ENCODE results near the gene GDPD3. TPM values are rescaled to one million over a fixed set of nuclear protein-coding genes. Genes with fewer than 3 reads are reported as not detected.

Gene GDPD3
- total and polyA plus RNA-seq, 8 donors, result 0.41 to 7.4 (median 1.6) TPM

GRCh38 chr16:30084816-30085159, 28.5 kb downstream of the GDPD3 start:
- no peak overlapping the region for H3K4me3 ChIP-seq
- DNase-seq (peak in 3 of 6 donors; percentile 18 to 60 (median 46)), FAIRE-seq (no peak), ATAC-seq (peak in 2 of 4 donors; percentile 9 to 20)
- H3K36me3 ChIP-seq, result peaks cover 4 to 27% (median 10%) of the 10 kb centered on the region in 3 donors
- peaks cover 0 to 7% (median 5%) of the 10 kb centered on the region in 3 donors for H3K4me1 ChIP-seq
- 77 to 85% methylated on average over 17 of the region's 17 CpGs for WGBS, 2 donors
- H3K27me3 ChIP-seq, result no peaks in the 10 kb centered on the region
- H3K9me3 ChIP-seq, result no peaks in the 10 kb centered on the region
- no peak for TF ChIP-seq CTCF (IDR thresholded peaks at IDR 0.05)
- H3K27ac ChIP-seq, result no peak overlapping the region
- intact Hi-C loops (cut with DNase I), result no loop called here

DNA sequence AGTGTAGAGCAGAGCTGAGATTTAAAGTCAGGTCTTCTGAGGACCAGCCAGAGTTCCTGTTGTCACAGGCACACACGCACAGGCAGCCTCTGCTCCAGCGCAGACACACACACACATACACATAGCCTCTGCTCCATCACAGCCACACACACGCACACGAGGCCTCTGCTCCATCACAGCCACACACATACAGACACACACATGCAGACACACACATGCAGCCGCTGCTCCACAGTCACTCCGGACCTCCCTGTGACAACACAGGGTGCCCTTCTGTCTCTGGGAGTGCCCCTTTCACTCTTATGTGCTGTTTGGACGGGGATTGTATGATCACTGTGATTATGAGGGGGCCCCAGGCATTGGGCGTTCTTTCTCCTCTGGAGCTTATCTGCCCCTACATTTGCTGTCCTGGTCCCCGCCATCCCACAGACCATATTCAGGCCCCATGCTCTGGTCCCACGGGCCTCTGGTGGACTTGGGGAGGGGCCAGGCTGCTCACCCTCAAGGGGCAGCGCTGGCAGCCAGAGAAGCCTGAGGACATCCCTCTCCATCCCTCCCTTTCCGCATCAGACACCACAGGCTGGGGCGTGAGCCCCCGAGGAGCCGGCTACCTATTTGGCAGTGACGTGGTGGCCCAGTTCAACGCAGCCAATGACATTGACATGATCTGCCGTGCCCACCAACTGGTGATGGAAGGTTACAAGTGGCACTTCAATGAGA, 29.1 kb downstream of the GDPD3 start:
- DNase-seq, result peak in 2 of 6 donors; percentile 28 to 40
- no peak for TF ChIP-seq CTCF (IDR thresholded peaks at IDR 0.05)
- peaks cover 0 to 7% (median 5%) of the 10 kb centered on the region in 3 donors for H3K4me1 ChIP-seq
- H3K27ac ChIP-seq, result no peak overlapping the region
- no peak for ATAC-seq
- FAIRE-seq, result no peak
- 84 to 89% methylated on average over 17 to 18 of the region's 18 CpGs for WGBS, 2 donors
- intact Hi-C loops (cut with DNase I), result no loop called here
- no peaks in the 10 kb centered on the region for H3K27me3 ChIP-seq
- no peaks in the 10 kb centered on the region for H3K9me3 ChIP-seq
- H3K36me3 ChIP-seq, result peaks cover 4 to 27% (median 10%) of the 10 kb centered on the region in 3 donors
- H3K4me3 ChIP-seq, result no peak overlapping the region

DNA sequence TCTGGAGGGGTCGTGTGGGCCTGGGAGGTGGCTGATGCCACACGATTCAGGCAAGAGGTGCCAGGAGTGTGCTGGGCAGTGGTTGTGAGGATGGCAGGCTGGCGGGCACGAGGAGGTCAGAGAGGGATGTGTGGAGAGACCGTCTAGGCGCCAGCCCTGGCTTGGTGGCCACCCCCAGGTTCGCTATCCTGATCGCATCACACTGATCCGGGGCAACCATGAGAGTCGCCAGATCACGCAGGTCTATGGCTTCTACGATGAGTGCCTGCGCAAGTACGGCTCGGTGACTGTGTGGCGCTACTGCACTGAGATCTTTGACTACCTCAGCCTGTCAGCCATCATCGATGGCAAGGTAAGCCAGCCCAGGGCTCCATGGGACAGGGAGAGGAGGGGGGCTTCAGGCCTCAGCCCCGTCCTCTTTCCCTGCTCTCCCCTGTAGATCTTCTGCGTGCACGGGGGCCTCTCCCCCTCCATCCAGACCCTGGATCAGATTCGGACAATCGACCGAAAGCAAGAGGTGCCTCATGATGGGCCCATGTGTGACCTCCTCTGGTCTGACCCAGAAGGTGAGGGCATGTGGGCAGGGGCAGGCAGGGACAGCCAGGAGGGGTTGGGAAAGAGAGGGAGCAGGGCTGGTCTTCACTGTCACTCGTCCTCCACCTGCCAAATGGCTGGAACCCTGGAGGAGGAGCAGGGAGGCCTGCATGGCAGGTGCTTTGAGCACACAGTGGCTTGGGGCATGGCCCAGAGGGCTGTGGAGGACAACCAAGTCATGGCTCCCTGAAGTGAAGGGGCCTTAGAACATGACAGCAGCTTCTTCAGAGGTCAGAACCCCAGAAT, 29.9 kb downstream of the GDPD3 start:
- ATAC-seq, result no peak
- no peaks in the 10 kb centered on the region for H3K27me3 ChIP-seq
- intact Hi-C loops (cut with DNase I), result no loop called here
- H3K4me1 ChIP-seq, result peaks cover 0 to 7% (median 5%) of the 10 kb centered on the region in 3 donors
- TF ChIP-seq CTCF (IDR thresholded peaks at IDR 0.05), result no peak
- H3K27ac ChIP-seq, result no peak overlapping the region
- no peak overlapping the region for H3K4me3 ChIP-seq
- FAIRE-seq, result no peak
- peaks cover 4 to 27% (median 10%) of the 10 kb centered on the region in 3 donors for H3K36me3 ChIP-seq
- DNase-seq, result peak in 2 of 6 donors; percentile 41 to 66
- WGBS, 2 donors, result 91 to 94% methylated on average over 24 of the region's 24 CpGs
- H3K9me3 ChIP-seq, result no peaks in the 10 kb centered on the region

- intact Hi-C loops (cut with DNase I), result no loop called here
- H3K27me3 ChIP-seq, result no peaks in the 10 kb centered on the region
- peaks cover 4 to 27% (median 10%) of the 10 kb centered on the region in 3 donors for H3K36me3 ChIP-seq
- 87 to 89% methylated on average over 20 of the region's 20 CpGs for WGBS, 2 donors
- no peaks in the 10 kb centered on the region for H3K9me3 ChIP-seq
- ATAC-seq (no peak), FAIRE-seq (no peak), DNase-seq (peak in 2 of 6 donors; percentile 36 to 51)
- no peak for TF ChIP-seq CTCF (IDR thresholded peaks at IDR 0.05)
- no peak overlapping the region for H3K27ac ChIP-seq
- H3K4me3 ChIP-seq, result no peak overlapping the region
- peaks cover 0 to 7% (median 6%) of the 10 kb centered on the region in 3 donors for H3K4me1 ChIP-seq
Observed at GRCh38 chr16:30082545-30083090, 30.7 kb downstream of the GDPD3 start.
